CD4-positive, alpha-beta T cell treated with Interleukin-17A for 1 hour (primary cell): ENCODE results near the gene ODAPH.

Source experiments
- DNase-seq: peaks from one replicate; pipeline ENCODE4 v3.0.0-alpha.2; 2020

ODAPH gene

DNA sequence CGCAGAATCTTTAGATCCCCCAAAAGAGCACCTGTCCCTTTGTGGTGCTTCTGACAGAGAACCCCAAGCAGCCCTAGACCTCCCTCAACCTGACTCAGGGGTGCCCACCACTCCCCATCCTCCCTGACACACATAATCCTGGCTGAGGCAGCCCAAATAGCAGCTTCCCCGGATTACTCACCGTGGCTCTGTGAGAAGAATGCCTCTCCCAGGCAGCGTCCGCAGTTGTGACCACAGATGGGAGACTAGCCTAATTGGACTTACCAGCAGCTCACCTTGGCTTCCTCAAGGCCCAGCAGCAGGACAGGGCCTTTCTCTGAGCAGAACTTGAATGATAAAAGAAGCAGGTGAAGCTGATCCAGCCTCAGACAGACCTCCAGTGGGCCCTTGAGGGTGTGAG is 10.3 kb upstream of the ODAPH start:
- DNase-seq, result no peak

DNA sequence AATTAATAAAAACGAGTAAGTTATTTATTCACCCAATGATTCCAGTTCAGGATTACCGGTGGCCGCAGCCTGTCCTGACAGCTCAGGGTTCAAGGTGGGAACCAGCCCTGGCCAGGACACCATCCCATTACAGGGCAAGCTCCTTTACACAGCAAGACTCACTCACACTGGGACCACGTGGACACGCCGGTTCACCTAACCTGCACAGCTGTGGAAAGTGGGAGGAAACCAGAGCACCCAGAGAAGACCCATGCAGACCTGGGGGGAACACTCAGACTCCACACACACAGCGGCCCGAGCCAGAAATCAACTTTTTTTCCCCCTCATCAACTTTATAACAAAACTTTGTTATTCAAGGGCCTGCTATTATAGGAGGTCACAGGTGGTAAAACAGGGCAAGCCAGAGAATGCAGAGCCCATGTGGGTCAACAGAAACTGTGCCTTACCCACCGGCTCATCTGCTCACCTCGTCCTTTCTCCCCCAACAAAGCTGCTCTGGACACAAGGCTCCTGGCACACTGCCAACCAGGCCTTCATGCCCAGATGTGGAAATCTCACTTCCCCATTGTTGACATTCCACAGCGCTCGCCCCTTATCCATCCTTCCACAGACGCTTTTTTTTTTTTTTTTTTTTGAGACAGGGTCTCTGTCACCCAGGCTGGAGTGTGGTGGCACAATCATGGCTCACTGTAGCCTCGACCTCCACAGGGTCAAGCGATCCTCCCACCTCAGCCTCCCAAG is 8.0 kb upstream of the ODAPH start:
- no peak for DNase-seq

DNA sequence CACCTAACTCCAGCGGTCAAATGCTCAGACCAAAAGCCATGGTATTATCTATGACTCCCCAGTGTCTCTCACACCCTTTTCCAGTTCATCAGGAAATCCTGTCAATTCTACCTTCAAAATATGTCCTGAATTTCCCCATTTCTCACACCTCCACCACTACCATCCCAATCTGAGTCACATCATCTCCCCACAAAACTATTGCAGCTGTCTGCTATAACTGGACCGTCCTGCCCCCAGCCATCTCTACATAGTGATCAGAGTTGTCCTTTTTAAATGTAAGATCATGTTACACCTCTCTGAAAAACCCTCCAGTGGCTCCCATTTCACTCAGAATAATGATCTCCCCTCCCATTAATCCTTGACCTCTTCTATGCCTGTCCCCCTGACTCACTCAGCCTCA is 6.8 kb upstream of the ODAPH start:
- DNase-seq, result no peak

DNA sequence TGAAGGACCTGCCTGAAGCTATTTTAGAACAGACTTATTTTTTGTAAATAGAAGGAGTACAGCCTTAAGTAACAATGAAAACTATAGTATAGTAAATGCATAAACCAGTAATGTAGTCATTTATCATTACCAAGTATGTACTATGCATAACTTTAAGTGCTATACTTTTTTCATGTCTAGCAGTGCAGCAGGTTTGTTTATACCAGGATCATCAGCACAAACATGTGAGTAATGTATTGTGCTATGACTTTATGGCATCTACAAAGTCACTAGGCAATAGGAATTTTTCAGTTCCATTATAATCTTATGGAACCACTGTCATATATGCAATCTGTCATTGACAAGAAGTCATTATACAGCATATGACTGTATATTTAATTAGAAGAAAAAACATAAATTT is 3.4 kb upstream of the ODAPH start:
- DNase-seq, result no peak

DNA sequence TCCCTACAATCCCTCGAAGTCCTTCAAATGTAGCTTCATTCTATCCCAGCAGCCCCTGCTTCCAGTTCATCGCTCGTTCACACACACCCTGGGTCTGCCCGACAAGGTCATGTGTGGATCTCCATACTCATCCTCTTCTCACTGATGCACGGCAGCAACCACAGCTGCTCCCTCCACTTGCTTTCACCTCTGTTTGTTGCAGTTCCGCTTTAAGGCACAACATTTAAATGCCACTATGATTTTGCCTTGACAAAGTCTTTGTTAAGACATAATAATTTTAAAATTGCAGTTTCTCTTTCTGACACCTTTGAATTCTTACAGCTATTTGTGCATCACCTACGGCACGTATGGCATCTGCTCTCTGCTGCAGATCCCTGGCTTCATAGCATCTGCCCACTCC is 1.8 kb downstream of the ODAPH start:
- no peak for DNase-seq

DNA sequence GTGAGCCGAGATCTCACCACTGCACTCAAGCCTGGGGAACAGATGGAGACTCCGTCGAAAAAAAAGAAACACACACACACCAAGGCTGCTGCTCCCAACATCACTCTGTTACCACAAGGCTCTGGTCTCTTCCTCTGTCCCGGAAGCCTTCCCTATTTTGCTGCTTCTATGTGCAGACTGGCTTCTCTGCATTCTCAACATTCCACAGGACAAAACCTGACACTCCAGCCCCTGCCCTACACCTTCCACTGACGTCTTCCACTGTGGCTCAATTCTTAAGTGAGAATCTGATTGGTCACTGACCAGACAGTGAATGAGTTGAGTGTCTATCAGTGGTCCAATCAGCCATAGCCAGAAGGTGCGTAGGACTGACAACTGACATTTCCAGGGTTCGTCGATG is 5.9 kb downstream of the ODAPH start:
- no peak for DNase-seq

DNA sequence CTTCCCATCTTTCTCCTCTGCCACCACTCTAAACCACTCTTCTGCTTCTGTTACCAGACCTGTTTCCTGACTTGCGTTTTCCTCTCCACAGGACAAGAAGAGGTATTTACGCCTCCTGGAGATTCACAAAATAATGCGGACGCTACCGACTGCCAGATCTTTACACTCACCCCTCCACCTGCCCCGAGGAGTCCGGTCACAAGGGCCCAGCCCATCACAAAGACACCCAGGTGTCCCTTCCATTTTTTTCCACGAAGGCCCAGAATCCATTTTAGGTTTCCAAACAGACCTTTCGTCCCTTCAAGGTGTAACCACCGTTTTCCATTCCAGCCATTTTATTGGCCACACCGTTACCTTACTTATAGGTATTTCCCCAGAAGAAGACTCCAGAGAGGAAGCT is 8.2 kb downstream of the ODAPH start:
- DNase-seq, result no peak

DNA sequence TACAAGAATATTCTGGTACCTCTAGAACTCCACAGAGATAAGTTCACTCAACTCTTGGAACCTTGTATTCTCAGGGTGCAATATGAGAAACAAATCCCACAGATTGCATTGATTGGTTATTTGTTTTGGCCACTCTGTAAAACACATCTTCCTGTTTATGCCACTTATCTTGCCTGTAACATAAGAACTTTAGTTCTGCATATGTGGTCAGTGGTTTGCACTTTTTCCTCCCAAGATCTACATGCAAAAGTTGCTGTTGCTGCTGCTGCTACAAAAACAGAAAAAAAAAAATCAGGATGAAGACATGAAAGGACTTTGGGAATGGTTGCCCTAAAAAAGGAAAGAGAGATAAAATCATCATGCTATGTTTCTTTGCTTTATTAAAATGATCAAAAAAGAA is 9.6 kb downstream of the ODAPH start:
- DNase-seq, result no peak

DNA sequence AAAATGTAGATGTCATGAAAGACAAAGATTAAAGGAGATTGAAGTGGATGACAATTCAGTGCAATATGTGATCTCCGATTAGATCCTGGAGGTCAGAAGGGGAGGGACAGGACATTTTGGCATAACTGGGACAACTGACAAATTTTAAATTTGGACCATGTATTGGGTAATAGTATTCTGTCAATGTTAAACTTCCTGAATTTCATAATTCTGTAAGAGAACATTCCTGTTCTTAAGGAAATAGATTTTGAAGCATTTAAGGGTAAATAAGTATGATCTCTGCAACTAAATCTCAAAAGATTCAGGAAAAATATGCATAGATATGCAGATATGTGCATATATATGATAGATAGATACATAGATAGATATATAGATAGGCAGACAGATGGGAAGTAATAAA is 11.0 kb downstream of the ODAPH start:
- no peak for DNase-seq

DNA sequence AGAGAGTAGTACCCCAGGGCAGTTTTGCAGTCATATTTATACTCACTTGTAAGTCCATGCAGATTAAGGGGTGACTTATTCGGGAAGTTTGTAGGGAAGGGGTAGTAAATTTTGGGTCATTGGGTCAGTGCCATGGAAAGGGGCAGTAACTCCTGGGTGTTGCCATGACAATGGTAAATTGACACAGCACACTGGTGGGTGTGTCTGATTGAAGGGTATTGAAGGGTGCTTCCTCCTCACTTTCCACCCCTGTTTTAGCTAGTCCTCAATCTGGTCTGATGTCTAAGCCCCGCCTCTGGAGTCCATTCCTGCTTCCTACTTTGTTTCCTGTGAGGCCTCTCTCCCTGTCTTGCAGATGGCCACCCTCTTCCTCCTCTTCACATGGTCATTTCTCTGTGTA is 11.9 kb downstream of the ODAPH start:
- no peak for DNase-seq

DNA sequence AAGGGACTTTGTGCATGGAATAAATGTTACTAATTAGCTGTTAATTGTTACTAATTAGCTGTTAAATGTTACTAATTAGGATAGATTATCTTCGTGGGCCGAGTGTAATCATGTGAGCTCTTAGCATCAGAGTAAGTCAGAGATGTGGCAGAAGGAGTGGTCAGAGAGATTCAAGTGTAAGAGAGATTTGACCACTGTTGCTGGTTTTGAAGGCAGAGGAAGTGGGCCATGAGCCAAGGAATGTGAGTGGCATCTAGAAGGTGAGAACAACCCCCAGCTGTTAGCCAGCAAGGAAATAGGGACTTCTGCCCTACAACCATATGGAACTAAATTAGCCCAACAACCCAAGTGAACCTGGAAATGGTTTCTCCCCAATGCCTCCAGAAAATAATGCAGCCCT is 28.2 kb downstream of the ODAPH start:
- DNase-seq, result no peak

DNA sequence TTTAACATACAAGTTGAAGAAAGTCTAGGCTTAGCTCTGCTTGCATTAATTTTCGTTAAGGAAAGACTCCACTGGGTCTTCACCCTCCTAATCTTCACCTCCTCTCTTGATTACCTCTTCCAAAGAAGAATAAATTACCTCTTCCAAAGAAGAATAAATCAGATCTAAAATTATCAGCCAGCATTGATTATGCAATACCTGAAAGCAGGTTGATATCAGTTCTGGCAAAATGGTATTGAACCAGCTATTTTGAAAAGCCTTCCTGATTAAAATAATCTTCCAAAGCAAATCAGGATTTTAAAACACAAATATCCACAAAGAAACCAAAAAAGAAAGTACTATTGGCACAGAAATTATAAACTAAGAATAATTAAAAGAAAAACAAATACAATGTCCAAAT is 37.5 kb downstream of the ODAPH start:
- DNase-seq, result no peak

DNA sequence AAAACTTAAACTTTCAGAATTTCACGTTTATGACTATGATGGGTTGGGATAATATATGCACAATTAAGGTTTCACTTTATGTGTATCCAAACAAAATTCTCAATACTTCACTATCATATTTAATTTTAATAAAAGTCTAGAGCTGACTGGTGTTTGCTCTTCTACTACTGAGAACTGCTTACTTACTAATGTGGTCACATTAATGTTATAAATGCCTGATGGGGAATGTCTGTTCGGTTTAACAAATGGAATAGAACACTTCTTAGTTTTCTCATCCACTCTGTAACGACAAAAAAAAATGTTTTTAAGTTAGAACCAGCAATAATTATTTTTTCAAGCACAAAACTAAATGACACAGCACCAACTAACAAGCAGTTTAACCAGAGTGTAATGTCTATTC is 40.2 kb downstream of the ODAPH start:
- DNase-seq, result no peak

DNA sequence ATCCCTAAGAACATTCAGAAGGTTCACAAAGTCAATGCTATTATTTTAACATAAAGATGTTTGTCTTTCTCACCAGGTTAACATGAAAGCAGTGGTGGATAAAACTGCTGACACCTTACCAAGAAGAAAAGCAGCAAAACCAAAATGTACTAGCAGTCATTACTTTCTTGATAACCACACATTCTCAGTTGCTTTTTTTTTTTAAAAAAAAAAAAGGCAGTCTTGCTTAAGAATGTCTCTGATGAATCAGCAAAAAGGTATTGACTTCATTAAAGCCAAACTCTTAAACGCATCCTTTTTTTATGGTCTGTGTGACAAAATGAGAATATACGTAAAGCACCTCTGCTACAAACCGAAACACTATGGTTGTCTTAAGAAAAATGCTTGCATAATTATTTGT is 42.5 kb downstream of the ODAPH start:
- DNase-seq, result no peak

DNA sequence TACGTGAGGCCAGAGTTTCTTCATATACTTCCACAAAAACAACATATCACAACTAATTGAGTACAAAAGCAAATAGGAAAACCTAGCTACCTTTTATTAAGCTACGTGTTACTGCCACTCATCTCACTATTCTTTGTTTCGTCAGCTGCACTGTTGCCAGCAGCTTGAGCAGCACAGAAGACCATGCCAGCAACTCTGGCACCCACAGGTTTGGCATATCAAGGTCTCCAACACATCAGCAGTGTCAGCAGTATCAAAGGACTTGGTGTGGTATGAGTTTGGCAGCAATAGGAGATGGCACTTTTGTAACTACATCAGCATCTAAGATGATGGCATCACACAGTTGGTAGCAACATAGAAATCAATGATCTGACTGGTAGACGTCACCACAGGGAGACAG is 43.8 kb downstream of the ODAPH start:
- no peak for DNase-seq

DNA sequence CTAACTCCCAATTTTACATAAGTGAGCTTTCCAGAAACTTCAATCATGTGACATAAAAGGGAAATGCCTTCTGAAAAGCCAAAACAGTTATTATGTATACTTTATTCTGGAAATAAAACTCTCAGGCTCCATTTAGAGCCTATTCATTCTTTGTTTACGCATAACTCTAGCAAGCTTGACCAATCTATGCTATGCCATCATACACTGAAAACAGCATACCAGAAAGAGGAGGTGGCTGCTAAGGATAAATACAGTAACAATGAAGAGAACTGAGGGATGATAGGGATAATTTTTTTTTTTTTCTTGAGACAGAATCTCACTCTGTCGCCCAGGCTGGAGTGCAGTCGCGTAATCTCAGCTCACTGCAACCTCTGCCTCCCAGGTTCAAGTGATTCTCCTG is 50.1 kb downstream of the ODAPH start:
- DNase-seq, result no peak

DNA sequence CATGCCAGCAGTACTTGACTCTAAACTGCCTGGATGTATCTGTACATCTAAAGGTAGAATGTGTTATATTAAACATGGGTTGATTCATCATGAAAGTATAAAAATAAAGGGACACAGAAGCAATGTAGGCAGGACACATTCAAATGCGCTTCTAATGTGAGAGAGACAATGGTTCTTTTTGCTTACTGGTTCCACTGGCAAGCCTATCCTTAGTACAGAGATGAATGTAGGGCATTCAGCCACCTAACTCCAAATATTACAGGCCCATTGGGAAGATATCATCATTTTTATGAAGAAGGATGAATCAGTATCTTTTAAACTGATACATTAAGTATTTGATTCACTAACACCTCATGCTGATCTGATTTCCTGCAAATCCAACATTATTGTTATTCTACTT is 56.4 kb downstream of the ODAPH start:
- no peak for DNase-seq
